ENCODE results near the gene ZNF14. TPM values are rescaled to one million over a fixed set of nuclear protein-coding genes. Genes with fewer than 3 reads are reported as not detected.

ZNF14 gene
- total and polyA plus RNA-seq, 2 of the 13 experiments (the other 11 are each of a cell fraction or from before 2014, with no cell fraction given), result 1.9 to 6.2 TPM

GRCh38 chr19:19668230-19669012 is 64.5 kb downstream of the ZNF14 start, which contains the start of gene ZNF101 (continued):
- no peak for TF ChIP-seq DZIP1 (CRISPR knock-in tag; IDR thresholded peaks at IDR 0.05)
- TF ChIP-seq HNRNPLL (IDR thresholded peaks at IDR 0.05; ENCODE audit: low read depth, low read length, poor library complexity, severe bottlenecking), result peak; percentile 46
- peak; percentile 93 for TF ChIP-seq RARA (CRISPR knock-in tag; IDR thresholded peaks at IDR 0.05)
- TF ChIP-seq ZNF879 (CRISPR knock-in tag; IDR thresholded peaks at IDR 0.05), result no peak
- no peak for TF ChIP-seq ZNF337 (CRISPR knock-in tag; IDR thresholded peaks at IDR 0.05; ENCODE audit: borderline replicate concordance, low read depth)
- TF ChIP-seq AKAP8 (CRISPR knock-in tag; IDR thresholded peaks at IDR 0.05), result 0 out of 2 replicates have a peak, but pooled peaks have one; percentile 59
- TF ChIP-seq ZNF768 (CRISPR knock-in tag; IDR thresholded peaks at IDR 0.05), result peak; percentile 22; the same call in 1 of the 2 replicates
- TF ChIP-seq DR1 (CRISPR knock-in tag; IDR thresholded peaks at IDR 0.05), result peak; percentile 62
- TF ChIP-seq HNF4G (IDR thresholded peaks at IDR 0.05; ENCODE audit: borderline replicate concordance, low read depth, low read length), result peak; percentile 81
- TF ChIP-seq HNF4G (CRISPR knock-in tag; IDR thresholded peaks at IDR 0.05; ENCODE audit: borderline replicate concordance, low read depth), result 0 out of 2 replicates have a peak, but pooled peaks have one; percentile 52
- no peak for TF ChIP-seq ZNF234 (CRISPR knock-in tag; conservative IDR thresholded peaks at IDR 0.05)
- peak; percentile 59; the same call in 1 of the 2 replicates for TF ChIP-seq TBX3 (IDR thresholded peaks at IDR 0.05; ENCODE audit: borderline replicate concordance)
- TF ChIP-seq, protein P1, sequence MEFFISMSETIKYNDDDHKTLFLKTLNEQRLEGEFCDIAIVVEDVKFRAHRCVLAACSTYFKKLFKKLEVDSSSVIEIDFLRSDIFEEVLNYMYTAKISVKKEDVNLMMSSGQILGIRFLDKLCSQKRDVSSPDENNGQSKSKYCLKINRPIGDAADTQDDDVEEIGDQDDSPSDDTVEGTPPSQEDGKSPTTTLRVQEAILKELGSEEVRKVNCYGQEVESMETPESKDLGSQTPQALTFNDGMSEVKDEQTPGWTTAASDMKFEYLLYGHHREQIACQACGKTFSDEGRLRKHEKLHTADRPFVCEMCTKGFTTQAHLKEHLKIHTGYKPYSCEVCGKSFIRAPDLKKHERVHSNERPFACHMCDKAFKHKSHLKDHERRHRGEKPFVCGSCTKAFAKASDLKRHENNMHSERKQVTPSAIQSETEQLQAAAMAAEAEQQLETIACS (CRISPR knock-in tag; IDR thresholded peaks at IDR 0.05), result no peak
- TF ChIP-seq DPF2 (CRISPR knock-in tag; IDR thresholded peaks at IDR 0.05; ENCODE audit: borderline replicate concordance, low read depth), result peak; percentile 72; the same call in 1 of the 2 replicates
- 0 out of 2 replicates have a peak, but pooled peaks have one; percentile 29 for TF ChIP-seq ZNF510 (CRISPR knock-in tag; IDR thresholded peaks at IDR 0.05; ENCODE audit: low read depth)
- TF ChIP-seq CEBPB (IDR thresholded peaks at IDR 0.05; ENCODE audit: borderline replicate concordance, low read depth, low read length), result peak; percentile 50; the same call in 1 of the 2 replicates
- TF ChIP-seq EEA1 (CRISPR knock-in tag; IDR thresholded peaks at IDR 0.05; ENCODE audit: borderline replicate concordance), result no peak
- TF ChIP-seq HNRNPH1 (optimal IDR thresholded peaks at IDR 0.05; ENCODE audit: low read depth, low read length), result no peak
- no peak for TF ChIP-seq ZNF777 (CRISPR knock-in tag; IDR thresholded peaks at IDR 0.05)
- TF ChIP-seq, protein P2, sequence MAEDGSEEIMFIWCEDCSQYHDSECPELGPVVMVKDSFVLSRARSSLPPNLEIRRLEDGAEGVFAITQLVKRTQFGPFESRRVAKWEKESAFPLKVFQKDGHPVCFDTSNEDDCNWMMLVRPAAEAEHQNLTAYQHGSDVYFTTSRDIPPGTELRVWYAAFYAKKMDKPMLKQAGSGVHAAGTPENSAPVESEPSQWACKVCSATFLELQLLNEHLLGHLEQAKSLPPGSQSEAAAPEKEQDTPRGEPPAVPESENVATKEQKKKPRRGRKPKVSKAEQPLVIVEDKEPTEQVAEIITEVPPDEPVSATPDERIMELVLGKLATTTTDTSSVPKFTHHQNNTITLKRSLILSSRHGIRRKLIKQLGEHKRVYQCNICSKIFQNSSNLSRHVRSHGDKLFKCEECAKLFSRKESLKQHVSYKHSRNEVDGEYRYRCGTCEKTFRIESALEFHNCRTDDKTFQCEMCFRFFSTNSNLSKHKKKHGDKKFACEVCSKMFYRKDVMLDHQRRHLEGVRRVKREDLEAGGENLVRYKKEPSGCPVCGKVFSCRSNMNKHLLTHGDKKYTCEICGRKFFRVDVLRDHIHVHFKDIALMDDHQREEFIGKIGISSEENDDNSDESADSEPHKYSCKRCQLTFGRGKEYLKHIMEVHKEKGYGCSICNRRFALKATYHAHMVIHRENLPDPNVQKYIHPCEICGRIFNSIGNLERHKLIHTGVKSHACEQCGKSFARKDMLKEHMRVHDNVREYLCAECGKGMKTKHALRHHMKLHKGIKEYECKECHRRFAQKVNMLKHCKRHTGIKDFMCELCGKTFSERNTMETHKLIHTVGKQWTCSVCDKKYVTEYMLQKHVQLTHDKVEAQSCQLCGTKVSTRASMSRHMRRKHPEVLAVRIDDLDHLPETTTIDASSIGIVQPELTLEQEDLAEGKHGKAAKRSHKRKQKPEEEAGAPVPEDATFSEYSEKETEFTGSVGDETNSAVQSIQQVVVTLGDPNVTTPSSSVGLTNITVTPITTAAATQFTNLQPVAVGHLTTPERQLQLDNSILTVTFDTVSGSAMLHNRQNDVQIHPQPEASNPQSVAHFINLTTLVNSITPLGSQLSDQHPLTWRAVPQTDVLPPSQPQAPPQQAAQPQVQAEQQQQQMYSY (CRISPR knock-in tag; IDR thresholded peaks at IDR 0.05), result no peak; the same call in 1 of the 2 replicates
